ENCODE results near the gene TTLL11.

TTLL11 gene

DNA sequence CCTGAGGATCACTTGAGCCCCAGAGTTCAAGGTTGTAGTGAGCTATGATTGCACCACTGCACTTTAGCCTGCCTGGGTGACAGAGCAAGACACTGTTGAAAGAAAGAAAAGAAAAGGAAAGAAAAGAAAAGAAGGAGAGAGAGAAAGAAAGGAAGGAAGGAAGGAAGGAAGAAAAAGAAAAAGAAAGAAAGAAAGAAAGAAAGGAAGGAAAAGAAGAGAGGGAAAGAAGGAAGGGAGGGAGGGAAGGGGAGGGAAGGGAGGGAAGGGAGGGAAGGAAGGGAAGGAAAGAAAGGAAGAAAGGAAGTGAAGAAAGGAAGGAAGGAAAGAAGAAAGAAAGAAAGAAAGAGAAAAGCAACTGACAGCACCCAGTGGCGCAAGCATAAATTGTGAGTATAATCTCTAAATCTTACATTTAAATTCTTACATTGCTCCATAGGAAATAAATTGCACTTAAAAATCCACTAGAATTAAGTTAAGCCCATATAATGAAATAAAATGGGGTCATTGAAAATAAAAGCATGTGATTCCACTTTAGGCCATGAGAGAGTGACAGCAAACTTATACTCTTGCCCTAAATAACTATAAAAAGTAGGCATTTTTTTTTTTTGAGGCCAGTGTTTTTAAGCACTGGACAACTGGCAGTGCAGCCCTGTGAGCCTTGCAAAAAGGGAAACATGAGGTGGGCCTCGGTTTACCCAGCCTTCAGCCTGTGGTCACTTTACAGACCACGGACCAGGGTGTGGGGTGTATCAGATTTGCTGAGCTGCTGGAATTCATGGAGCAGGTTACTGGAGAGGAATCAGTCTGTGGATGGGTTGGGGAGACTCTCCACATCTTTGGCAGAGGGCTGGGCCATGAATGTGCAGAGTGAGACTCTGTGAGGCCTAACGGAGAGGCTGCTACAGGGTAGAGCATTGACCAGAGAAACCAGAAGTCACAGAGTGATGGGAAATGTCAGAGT lies 175.5 kb downstream of the TTLL11 start:
- in situ Hi-C loops (cut with HindIII; ENCODE audit: low sequenced_read_pairs): no loop called here

DNA sequence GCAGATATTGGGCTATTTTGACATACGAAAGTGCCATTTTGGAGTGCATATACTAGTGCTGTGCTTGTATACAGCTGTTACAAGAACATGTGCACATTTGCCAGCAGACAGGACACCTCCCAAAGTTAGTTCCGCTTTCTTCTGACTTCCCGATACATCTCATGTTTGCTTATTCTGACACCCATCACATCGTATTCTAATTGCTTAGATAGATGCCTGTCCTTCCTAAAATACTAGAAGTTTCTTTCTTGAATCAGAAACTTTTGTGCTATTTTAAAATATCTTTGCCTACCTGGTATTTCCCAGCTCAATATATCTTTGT lies 177.8 kb downstream of the TTLL11 start:
- in situ Hi-C loops (cut with HindIII; ENCODE audit: low sequenced_read_pairs): no loop called here

DNA sequence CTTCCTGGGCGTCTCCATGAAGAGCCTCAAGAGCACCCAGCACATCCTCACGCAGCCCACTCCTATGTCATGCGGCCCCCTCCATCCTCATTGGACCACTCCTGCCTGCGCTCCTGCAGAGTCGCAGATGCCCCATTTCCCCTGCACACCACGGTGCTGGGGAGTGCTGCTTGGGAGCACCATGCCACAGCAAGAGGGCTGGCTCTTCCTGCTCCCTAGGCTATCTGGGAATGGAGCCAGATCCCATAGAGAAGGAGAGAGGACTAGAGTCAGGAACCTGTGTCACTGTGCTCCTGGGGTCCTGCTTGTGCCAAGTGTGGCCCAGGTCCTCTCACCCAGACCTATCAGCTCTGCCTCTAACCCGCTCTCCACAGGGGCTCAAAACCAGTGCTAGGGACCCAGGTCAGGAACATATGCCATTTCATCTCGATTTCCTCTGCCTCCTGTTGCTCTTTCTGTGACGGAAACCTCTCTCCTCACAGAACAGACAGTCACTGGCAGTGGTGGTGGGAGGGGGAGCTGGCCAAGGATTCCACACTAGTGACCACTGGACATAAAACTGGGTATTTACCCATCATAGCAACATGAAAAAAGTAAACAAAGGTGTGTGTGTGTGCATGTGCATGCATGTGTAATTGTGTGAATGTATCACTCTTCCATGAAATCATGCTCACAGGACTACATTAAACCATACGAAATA lies 178.4 kb downstream of the TTLL11 start:
- in situ Hi-C loops (cut with HindIII; ENCODE audit: low sequenced_read_pairs): loop anchor here (5.0 kb wide), 1 partner anchor 63 kb away; no protein-coding TSS in a partner anchor

DNA sequence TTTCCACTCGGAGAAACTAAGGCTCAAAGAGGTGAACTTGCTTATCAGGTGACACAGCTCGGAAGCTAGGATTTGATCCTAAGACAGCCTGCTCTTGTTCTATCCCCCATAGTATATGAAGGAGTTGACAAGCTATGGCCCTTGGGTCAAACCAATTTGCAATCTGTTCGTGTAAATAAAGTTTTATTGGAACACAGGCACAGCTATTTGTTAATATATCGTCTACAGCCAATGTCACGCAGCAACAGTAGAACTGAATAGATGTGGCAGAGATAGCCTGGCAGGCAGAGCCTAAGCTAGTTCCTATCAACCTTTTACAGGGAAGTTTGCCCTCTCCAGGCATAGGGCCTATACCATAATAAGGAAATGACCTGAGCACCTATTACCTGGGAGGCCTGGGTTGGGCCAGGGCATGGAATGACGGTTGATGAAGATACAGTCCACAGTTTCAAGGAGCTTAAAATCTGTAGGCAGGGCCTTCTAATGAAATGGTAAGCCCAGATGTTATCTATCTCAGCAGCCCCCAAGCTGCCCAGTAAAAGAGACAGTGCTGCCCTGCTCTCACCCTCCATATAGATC lies 179.0 kb downstream of the TTLL11 start:
- in situ Hi-C loops (cut with HindIII; ENCODE audit: low sequenced_read_pairs): loop anchor here (5.0 kb wide), 1 partner anchor 63 kb away; no protein-coding TSS in a partner anchor

DNA sequence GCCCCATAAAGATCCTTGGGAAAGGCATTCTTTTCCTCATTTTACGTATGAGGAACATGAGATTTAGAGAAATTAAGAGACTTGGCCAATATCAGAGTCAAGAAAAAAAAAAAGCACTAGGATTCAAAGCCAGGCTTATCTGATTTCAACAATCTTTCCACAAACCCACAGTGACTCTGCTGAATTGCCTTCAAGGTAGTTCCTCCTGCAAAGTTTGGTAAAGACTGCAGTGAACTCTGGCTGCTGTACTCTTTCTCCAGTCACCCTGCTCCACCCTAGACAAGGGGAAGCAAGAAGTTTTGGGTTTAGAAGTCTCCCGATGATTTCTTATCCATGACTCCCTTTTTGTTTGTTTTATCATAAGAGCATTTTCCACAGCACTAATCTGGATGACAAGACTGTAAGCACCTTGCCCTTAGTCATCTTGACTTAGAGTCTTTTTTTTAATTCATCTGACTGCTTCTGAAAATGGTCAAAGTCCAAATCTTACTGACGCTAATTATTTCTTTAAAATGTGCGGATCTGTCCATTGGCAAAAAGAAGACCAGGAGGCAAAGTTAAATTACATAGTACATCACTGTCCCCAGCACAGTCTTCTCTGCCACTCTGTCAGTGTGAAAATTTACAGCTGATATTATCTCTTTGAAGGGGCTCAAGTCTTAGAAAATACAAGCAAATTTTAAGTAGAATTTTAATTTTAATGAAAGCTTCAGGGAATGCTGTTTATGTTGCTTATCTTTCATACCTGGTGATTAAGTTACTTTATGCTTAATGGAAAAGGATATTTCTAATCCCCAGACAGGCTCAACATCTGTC lies 180.1 kb downstream of the TTLL11 start:
- in situ Hi-C loops (cut with HindIII; ENCODE audit: low sequenced_read_pairs): loop anchor here (5.0 kb wide), 1 partner anchor 64 kb away; no protein-coding TSS in a partner anchor

DNA sequence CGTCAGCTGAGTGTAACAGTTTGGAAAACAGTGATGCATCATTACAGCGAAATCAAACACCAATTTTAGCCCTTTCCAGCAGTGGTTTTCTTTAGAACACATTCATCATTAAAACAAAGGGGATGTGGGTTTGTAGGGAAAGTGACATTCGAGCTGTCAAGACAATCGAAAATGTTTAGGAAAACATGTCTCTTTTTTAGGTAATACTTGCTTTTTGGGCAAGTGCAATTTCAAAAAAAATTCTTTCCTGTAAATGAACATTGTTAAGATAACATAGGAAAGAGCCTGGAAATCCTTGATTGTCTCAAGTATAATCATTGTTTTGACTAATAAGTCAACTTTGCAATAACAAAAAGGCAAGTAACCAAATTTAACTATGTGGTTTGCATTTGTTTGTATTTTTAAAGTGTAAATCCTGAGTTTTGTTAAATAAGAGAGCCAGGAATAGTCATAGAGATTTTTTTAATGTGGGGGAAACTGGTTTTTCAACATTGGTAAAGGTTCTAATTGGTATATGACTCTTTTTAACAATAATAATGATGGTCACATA lies 182.5 kb downstream of the TTLL11 start:
- in situ Hi-C loops (cut with HindIII; ENCODE audit: low sequenced_read_pairs): loop anchor here (5.0 kb wide), 1 partner anchor 67 kb away; no protein-coding TSS in a partner anchor

DNA sequence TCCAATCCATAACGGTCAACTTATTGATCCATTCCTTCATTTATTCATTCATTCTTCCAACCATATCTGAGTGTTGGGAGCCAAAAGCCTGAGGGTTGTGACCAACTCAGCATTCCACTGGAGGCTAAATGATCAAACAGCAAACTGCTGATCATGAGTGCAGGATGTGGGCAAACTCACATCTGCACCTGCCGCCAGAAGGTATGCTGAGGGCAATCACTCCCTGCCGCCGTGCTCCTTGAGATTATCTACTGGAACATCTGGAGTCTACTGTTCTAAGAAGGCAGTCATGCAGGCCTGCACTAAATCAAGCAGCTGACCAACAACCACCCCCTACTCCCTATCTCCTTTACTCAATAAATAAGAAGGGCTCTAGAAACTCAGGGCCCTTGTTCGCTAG lies 184.0 kb downstream of the TTLL11 start:
- in situ Hi-C loops (cut with HindIII; ENCODE audit: low sequenced_read_pairs): no loop called here

DNA sequence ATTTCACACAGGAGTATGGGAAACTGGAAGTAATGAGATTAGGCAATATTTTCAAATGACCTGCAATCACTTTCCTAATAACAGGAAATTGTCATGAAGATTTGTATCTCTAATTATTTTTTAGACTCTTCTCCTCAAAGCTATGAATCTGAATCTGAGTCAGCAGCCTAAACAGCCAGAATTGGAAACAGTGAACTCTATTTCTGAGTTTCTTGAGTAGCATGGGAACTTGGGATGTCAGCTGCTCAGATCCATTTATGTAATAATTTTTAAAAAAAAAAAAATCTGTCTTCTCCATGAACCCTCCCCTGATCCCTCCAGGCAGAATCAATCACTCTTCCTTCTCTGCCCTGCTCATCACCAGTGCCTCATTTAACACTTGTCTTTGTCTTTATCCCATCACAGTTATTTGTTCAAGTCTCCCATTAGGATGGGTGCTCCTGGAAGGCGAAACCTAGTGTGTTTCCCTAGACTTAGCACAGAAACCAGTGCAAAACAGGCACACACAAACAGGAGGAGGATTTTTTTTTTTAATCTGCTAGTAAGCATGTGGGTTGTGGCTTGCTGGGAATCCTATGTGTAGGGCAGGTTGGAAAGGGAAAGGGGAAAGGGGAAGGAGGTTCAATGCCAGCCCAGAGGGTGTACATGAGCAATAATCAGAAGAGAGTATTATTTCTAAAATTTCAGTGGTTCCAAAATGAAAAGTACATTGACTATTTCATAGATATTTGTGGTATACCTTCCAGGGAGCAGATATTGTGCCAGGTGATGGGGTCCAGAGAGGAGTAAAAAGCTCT lies 186.8 kb downstream of the TTLL11 start:
- in situ Hi-C loops (cut with HindIII; ENCODE audit: low sequenced_read_pairs): no loop called here

DNA sequence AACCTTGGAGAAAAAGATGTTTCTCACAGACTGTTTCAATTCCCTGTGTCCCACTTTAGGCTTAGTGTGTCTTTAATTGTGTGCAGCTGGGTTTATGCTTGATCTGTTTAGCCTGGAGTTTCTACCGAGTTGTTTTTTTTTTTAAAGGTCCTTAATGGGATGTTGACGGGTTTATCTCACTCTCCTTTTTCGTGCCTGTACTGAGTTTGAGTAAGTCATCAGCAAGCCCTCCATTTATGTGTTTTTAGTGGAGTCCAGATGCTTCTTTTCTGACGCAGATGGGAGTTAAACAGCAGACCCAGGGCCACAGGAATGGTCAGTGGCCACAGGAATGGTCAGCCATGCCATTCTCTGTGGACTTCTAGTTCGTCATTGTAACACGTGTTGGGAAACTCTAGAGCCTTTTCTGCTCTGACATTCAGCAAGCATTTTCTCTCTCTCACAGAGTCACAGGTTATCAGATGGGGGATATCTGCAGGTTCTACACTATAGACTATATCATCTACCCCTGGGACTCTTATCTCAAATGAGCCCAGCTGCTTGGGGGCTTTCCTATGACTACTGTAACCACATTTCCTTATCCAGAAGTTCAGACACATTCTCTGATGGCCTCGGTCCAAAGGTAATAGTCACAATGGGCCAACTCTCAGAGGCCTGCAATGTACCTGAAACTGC lies 190.5 kb downstream of the TTLL11 start:
- in situ Hi-C loops (cut with HindIII; ENCODE audit: low sequenced_read_pairs): no loop called here

DNA sequence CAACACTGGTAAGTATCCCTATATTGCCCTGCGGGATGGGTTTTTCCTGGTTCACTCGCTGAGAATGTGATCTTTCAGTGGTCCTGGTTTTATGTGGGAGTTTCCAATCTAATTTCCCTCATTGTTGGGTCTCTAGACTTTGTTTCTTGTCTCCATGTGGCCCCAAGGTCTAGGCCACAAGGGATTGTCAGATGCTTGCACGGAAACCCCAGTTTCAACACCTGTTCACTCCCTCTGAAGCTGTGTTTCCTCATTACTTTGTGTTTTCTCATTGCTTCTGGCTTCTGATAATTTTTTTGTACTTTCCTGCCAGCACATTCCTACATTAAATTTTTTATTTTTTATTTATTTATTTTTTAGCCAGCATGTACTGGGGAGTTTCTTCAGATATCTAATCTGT lies 191.5 kb downstream of the TTLL11 start:
- in situ Hi-C loops (cut with HindIII; ENCODE audit: low sequenced_read_pairs): no loop called here

DNA sequence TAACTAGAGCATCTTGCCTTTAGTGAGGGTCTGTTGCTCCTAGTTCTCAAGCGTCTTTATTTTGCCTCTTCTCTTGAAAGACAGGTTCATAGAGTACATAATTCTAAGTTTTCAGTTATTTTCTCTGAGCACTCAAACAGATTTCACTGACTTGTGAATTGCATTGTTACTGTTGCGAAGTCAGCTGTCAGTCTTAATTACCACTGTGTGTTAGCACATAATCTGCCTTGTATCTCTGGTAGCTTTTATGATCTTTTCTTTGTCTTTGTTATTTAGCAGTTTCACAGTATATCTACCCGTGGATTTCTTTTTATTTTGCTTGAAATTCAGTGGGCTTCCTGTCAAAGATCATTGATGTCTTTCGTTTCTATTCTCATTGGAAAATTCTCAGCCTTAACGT lies 192.9 kb downstream of the TTLL11 start:
- in situ Hi-C loops (cut with HindIII; ENCODE audit: low sequenced_read_pairs): no loop called here

DNA sequence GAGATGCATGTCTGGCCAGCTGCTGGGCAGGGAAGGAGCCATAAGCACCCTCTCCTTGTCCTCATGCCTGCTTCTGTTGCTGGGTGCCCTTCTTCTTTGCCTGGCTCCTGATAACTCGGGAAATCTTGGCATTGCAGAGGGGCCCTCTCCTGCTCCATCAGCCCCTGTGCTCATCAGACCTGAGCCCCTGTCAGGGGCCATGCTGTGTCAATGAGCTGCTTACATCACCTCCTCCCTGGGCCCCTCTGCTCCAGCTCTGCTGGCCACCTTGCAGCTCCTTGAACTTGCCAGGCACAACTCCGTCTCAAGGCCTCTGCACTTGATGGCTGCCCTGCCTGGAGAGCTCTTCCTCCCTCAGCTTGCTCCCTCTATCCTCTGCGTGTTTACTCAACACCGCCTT lies 194.3 kb downstream of the TTLL11 start:
- in situ Hi-C loops (cut with HindIII; ENCODE audit: low sequenced_read_pairs): loop anchor here (10.0 kb wide), 1 partner anchor 76 kb away; no protein-coding TSS in a partner anchor

DNA sequence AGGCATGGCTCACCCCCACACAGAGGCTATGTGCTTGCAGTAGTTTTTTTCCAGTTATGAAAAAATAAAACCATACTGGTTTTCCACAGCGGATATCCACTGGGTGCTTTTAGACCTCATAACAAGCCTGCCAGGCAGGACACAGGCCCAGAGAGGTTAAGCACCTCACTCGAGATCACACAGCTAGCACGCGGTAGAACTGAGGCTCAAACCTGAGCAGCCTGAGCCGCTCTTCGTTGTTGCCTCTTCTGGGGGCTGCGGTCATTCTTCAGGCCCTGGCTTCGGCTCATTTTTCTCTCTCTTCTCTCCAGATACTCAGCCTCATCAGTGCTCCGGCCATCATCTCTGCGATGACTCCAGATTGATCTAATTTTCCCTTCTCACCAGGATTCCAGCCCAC lies 196.0 kb downstream of the TTLL11 start:
- in situ Hi-C loops (cut with HindIII; ENCODE audit: low sequenced_read_pairs): loop anchor here (10.0 kb wide), 1 partner anchor 78 kb away; no protein-coding TSS in a partner anchor

DNA sequence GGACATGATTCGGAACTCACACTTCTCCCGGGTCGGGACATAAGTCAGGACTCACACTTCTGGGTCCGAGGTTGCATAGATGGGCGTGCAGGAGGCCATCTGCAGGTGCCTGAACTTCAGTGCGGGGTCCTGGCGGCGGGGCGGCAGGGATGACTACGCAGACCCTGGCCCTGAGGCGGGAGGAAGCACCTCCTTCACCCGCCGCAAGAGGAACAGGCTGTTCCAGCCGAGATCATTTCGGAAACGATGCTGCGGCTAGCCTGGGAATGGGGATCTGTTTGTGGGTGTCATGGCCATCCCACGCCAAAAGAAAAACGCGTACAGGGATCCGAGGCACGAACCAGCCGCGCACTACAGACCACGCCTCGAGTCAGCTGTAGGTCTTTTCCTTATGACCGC lies 196.6 kb downstream of the TTLL11 start:
- in situ Hi-C loops (cut with HindIII; ENCODE audit: low sequenced_read_pairs): loop anchor here (10.0 kb wide), 1 partner anchor 78 kb away; no protein-coding TSS in a partner anchor

DNA sequence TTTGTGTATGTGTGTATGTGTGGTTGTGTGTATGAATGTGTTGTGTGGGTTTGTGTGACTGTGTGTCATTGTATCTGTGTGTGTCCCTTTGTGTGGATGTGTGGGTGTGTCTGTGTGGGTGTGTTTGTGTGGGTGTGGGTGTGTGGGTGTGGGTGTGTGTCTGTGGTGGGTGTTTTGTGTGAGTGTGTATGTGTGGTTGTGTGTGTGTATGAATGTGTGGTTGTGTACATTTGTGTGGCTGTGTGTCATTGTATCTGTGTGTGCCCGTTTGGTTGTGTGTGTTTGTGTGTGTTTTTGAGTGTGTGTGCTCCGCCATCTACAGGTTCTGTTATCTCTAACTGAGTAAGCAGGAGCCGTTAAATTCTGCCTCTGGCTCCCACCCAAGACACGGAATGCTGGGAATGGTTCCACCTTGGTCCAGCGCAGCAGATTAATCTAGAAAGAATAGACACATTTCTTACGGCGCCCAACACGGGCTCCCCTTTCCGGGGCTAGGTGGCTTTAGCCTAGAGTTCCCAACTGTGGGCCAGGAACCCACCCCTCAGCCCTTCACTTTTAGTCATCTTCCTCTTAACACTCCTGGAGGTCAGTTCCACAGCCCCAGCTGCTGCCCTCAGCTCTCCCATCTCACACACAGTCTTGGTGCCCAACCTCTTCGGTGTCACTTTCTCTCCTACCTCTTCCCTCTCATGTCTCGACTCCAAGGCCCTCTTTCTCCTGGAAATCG lies 197.1 kb downstream of the TTLL11 start:
- in situ Hi-C loops (cut with HindIII; ENCODE audit: low sequenced_read_pairs): loop anchor here (10.0 kb wide), 1 partner anchor 79 kb away; no protein-coding TSS in a partner anchor

DNA sequence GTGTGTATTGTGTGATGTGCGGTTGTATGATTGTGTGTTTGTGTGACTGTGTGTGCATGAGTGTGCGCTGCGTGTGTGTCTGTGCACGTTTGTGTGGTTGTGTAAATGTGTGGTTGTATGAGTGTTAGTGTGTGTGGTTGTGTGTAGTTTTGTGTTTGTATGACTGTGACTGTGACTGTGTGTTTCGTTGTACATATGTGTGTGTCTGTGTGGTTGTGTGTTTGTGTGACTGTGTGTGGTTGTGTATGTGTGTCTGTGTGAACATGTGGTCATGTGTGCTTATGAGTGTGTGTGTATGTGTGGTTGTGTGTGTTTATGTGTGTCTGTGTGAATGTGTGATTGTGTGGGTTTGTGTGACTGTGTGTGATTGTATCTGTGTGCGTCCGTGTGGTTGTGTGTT lies 197.8 kb downstream of the TTLL11 start:
- in situ Hi-C loops (cut with HindIII; ENCODE audit: low sequenced_read_pairs): loop anchor here (10.0 kb wide), 1 partner anchor 79 kb away; no protein-coding TSS in a partner anchor

DNA sequence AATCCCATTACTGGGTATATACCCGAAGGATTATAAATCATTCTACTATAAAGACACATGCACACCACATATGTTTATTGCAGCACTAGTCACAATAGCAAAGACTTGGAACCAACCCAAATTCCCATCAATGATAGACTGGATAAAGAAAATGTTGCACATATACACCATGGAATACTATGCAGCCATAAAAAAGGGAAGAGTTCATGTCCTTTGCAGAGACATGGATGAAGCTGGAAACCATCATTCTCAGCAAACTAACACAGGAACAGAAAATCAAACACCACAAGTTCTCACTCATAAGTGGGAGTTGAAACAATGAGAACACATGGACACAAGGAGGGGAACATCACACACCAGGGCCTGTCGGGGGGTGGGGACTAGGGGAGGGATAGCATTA lies 198.7 kb downstream of the TTLL11 start:
- in situ Hi-C loops (cut with HindIII; ENCODE audit: low sequenced_read_pairs): loop anchor here (10.0 kb wide), 1 partner anchor 80 kb away; no protein-coding TSS in a partner anchor

DNA sequence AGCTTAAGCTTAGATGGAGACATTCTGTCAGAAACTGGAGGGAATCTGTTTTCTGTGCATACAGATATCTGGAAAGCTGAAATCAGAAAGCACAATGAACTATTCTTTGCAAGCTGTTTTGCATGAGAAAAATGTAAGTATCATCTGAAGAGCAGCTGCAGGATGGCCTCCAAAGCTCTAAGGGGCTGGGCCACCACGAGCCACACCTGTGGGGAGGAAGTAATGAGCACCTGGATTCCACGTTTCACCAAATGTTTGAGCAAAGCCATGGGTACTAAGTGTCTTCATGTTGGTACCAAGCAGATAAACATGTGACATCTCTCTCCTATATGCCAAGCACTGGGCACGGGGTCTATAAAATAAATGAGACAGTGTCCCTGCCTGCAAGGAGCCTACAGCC lies 199.3 kb downstream of the TTLL11 start:
- in situ Hi-C loops (cut with HindIII; ENCODE audit: low sequenced_read_pairs): loop anchor here (10.0 kb wide), 1 partner anchor 81 kb away; no protein-coding TSS in a partner anchor
